Fibroblast of skin of scalp (primary cell): ENCODE data around the gene RABEP2.
"Not testable (repeated sequence)": the region's sequence is repeated elsewhere in the genome, so short reads cannot be mapped to it uniquely, and the experiment has no call there.

Experiments used
- DNase-seq: peaks from one replicate; pipeline ENCODE4 v3.0.0-alpha.2; 2013

Gene RABEP2

DNA sequence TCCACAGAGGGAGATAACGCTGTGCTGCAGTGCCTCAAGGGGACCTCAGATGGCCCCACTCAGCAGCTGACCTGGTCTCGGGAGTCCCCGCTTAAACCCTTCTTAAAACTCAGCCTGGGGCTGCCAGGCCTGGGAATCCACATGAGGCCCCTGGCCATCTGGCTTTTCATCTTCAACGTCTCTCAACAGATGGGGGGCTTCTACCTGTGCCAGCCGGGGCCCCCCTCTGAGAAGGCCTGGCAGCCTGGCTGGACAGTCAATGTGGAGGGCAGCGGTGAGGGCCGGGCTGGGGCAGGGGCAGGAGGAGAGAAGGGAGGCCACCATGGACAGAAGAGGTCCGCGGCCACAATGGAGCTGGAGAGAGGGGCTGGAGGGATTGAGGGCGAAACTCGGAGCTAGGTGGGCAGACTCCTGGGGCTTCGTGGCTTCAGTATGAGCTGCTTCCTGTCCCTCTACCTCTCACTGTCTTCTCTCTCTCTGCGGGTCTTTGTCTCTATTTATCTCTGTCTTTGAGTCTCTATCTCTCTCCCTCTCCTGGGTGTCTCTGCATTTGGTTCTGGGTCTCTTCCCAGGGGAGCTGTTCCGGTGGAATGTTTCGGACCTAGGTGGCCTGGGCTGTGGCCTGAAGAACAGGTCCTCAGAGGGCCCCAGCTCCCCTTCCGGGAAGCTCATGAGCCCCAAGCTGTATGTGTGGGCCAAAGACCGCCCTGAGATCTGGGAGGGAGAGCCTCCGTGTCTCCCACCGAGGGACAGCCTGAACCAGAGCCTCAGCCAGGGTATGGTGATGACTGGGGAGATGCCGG is 7.5 kb upstream of the RABEP2 start:
- DNase-seq, result no peak

GRCh38 chr16:28931801-28932225 is 6.8 kb upstream of the RABEP2 start, which contains the start of gene CD19:
Gene CD19 (plus strand): TSS chr16:28931971. CDS start chr16:28932001, 30 bp downstream.
- no peak for DNase-seq

DNA sequence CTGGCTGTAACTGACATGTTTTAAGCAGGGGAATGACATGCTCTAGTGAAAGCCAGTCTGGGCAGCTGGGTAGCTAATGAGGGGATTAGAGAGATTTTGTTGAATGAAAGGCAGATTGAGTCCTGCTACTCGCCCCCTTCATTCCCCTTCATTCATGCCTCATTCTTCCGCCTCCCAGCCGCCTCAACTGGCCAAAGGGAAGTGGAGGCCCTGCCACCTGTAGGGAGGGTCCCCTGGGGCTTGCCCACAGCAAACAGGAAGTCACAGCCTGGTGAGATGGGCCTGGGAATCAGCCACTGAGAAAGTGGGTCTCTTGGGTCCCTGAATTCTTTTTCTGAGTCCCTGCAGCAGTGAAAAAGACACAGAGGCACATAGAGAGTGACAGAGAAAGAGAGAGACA is 5.6 kb upstream of the RABEP2 start:
- no peak for DNase-seq

GRCh38 chr16:28930203-28930602 is 5.2 kb upstream of the RABEP2 start:
- DNase-seq, result no peak

DNA sequence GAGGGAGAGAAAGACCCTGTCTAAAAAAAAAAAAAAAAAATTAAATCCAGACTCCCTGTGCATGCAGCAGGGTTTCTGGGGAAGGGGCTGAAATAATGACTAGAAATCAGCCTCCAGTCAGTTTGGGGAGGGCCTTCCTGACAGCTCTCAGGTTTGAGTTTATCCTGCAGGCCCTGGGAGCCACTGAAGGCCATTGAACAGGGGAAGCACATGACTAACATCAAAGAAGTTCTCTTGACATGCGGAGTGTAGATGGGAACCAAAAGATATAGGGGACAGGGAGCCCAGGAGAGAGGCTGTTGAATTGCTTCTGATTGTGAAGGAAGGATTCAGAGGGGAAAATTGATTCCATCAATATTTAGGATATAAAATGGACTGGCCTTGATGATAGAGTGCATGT is 2.8 kb upstream of the RABEP2 start:
- no peak for DNase-seq

DNA sequence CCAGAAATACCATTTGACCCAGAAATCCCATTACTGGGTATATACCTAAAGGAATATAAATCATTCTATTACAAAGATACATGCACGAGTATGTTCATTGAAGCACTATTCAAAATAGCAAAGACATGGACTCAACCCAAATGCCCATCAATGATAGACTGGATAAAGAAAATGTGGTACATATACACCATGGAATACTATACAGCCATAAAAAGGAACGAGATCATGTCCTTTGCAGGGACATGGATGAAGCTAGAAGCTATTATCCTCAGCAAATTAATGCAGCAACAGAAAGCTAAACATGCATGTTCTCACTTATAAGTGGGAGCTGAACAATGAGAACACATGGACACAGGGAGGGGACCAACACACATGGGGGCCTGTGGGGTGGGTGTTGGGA is 1.2 kb upstream of the RABEP2 start:
- DNase-seq, result not testable (repeated sequence)

DNA sequence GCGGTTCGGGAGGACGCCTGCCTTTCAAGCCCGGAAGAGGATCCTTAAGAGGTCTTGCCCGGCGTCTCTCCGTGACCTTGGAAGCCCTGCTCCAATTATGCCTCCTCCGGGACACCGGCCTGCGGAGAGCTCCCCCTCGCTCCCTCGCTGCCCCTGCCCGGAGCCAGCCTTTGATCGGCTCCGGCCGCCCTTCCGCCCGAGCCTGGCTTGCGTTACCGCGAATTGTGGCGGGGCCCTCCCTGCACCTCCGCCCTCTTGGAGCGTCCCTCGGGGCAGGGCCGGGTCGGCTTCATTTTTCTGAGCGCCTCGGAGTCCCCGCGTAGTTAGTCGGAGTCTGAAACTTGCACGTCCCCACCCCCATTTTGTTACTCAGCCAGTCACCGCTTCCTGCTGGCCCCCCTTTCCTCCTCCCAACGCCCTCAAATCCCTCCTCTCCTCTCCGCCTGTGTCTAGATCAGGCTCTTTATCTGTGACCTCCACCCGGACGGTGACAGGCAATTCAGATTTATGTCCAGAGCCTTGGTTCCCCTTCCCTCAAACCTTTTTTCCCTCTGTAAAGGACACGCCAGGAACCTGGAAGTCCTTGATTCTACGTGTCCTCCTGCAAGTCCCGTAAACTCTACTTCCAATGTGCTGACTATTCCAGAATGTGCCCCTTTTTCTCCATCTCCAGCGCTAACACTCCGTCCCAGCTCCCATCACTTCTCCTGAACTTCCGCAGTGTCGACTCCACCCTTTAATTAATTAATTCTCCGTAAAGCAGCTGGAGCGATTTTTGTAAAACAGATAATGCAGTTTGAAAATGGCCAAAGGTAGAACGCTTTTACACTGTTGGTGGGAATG is 569 bp upstream of the RABEP2 start:
- DNase-seq, result peak; percentile 85

DNA sequence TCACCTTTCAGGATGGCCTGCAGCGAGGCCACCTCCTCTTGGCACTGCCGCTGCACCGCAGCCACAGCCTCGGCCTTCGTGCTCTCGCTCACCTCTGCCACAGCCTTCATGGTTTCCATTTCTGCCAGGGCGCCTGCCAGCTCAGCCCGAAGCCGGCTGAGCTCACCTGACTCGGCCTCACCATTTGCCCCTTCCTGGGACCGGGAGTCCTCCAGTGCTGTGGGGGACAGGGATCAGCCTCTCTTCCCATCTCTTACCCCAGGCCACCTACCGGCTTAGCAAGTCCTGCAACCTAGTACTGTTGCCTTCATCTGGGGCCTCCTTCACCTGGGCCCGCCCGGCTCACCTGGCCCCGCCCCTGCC is 658 bp downstream of the RABEP2 start:
- DNase-seq, result no peak

- DNase-seq, result no peak
These were observed 1.2 kb downstream of the RABEP2 start for GRCh38 chr16:28923652-28924398.

DNA sequence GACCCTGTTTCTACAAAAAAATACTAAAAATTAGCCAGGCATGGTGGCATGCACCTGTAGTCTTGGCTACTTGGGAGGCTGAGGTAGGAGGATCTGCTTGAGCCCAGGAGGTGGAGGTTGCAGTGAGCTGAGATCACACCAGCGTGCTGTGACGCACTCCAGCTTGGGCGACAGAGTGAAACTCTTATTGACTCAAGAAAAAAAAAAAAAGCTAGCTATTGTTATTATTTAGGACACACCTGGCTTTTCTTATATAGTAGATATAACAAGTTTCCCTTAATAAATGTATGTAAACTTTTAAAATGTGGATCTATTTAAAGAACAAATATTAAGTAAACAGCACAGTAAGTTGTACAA is 1.8 kb downstream of the RABEP2 start:
- no peak for DNase-seq

GRCh38 chr16:28918698-28919097 is 6.3 kb downstream of the RABEP2 start:
- no peak for DNase-seq

DNA sequence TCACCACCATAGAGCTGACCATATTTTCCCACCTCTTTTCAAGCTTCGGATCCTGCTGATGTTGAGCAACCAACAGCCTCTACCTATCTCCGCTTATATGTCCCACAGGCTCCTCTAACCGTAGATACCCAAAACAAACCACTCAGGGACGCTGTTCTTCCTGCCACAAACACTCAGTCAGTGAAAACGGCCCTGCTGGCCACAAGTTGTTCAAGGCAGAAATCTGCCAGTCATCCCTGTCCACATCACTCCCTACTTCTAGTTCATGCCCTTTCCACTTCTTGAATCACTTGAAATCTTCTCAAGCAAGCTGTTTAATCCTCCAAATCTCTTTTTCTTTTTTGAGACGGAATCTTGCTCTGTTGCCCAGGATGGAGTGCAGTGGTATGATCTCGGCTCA is 7.9 kb downstream of the RABEP2 start:
- no peak for DNase-seq

GRCh38 chr16:28915181-28915580 is 9.9 kb downstream of the RABEP2 start:
- peak; percentile 65 for DNase-seq

GRCh38 chr16:28913946-28914724 is 10.9 kb downstream of the RABEP2 start:
- no peak for DNase-seq

GRCh38 chr16:28912558-28912957 is 12.5 kb downstream of the RABEP2 start:
- no peak for DNase-seq

DNA sequence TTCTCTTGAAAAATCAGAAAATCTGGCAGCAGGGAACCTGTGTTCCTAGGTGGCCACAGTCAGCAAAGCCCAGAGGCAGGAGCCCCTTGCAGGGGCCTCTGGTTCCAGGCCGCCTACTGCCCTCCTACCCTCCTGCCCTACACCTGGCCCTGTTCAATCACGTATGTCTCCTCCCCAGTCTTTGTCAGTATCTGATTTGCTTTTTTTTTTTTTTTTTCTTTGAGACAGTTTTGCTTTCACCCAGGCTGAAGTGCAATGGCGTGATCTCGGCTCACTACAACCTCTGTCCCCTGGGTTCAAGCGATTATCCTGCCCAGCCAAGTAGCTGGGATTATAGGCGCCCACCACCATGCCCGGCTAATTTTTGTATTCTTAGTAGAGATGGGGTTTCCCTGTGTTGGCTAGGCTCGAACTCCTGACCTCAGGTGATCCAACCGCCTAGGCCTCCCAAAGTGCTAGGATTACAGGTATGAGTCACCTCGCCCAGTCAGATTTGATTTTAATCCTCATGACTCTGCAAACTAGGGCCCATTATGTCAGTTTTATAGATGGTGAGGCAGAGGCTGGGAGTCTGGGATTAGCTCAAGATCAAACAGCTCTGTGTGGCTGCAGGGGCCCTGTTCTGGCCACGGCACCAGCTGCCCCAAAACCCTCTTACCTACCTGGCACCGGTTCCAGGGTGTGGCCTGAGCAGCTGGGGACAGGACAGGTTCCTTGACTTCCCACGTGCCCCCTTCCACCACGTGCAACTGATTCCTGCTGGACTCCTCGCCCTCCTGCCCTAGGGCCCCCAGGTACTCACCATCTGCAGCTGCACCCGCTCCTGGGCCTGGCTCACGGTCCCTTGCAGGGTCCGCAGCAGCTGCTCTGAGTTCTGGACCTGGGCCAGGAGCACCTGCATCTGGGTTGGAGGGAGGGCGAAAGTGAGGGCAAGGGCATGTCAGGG is 14.7 kb downstream of the RABEP2 start:
- no peak for DNase-seq

GRCh38 chr16:28905800-28906372 is 19.2 kb downstream of the RABEP2 start:
- DNase-seq, result no peak

GRCh38 chr16:28905229-28905754 is 19.7 kb downstream of the RABEP2 start:
- no peak for DNase-seq

- no peak for DNase-seq
These were observed 20.2 kb downstream of the RABEP2 start for GRCh38 chr16:28904828-28905227.

GRCh38 chr16:28904363-28904762 is 20.7 kb downstream of the RABEP2 start:
- no peak for DNase-seq
